Parathyroid adenoma (tissue), 2 donors: Measurements from ENCODE around the gene ADARB2.

Experiments used
- H2AFZ ChIP-seq: fragments of 300-600 bp; sonication (generic); one replicate; pipeline ENCODE4 v1.7.0; 2017; ENCODE audit warnings: antibody characterized with exemption, mild to moderate bottlenecking
- H3K27ac ChIP-seq: fragments of 300-600 bp; sonication (generic); one replicate; pipeline ENCODE4 v1.7.0; 2017
- H3K27me3 ChIP-seq: fragments of 300-600 bp; sonication (generic); one replicate; pipeline ENCODE4 v1.7.0; 2017; ENCODE audit warnings: low read length; ENCODE audit not compliant: control insufficient read depth, insufficient read depth
- H3K36me3 ChIP-seq: fragments of 300-600 bp; sonication (generic); one replicate; pipeline ENCODE4 v1.7.0; 2017; ENCODE audit warnings: low read length; ENCODE audit not compliant: control insufficient read depth, insufficient read depth
- H3K4me1 ChIP-seq: fragments of 300-600 bp; sonication (generic); one replicate; pipeline ENCODE4 v1.7.0; 2017; ENCODE audit warnings: control low read depth
- H3K4me2 ChIP-seq: fragments of 300-600 bp; sonication (generic); one replicate; pipeline ENCODE4 v1.7.0; 2017; ENCODE audit warnings: low read length
- H3K4me3 ChIP-seq: fragments of 300-600 bp; sonication (generic); one replicate; pipeline ENCODE4 v1.7.0; 2017; ENCODE audit warnings: low read depth, low read length
- H3K79me2 ChIP-seq: fragments of 300-600 bp; sonication (generic); one replicate; pipeline ENCODE4 v1.7.0; 2017; ENCODE audit warnings: control low read depth
- H3K9ac ChIP-seq: fragments of 300-600 bp; sonication (generic); one replicate; pipeline ENCODE4 v1.7.0; 2017; ENCODE audit warnings: mild to moderate bottlenecking
- H3K9me3 ChIP-seq: fragments of 300-600 bp; sonication (generic); one replicate; pipeline ENCODE4 v1.7.0; 2017; ENCODE audit warnings: low read length; ENCODE audit not compliant: control insufficient read depth
- TF ChIP-seq, protein P1 (sequence below): fragments of 300-600 bp; sonication (generic); IDR thresholded peaks from one replicate; pipeline ENCODE4 v1.7.0; 2017; ENCODE audit warnings: antibody characterized with exemption, mild to moderate bottlenecking
- donor health status: primary hyperparathyroidism.

Gene ADARB2

DNA sequence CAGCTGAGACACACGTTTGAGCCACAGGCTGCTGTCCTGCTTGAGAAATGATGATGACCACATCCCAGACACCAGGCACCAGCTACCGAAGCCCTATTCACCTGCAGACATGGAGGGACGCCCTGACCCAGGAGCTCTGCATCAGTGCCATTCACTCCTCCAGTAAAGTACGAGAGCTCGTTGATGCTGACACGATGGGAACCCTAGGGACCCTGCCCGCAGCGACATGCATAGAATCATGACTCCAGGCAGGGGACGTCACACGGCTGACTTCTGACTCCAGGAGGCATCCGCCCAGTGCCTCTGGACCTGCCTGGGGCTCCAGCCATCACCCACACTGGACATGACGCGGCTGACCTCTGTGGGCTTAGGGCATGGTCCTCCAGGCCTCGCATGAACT, 129.9 kb downstream of the ADARB2 start:
- no peaks in the 10 kb centered on the region for H3K9me3 ChIP-seq
- no peaks in the 10 kb centered on the region for H3K36me3 ChIP-seq
- H3K27me3 ChIP-seq, result no peaks in the 10 kb centered on the region

DNA sequence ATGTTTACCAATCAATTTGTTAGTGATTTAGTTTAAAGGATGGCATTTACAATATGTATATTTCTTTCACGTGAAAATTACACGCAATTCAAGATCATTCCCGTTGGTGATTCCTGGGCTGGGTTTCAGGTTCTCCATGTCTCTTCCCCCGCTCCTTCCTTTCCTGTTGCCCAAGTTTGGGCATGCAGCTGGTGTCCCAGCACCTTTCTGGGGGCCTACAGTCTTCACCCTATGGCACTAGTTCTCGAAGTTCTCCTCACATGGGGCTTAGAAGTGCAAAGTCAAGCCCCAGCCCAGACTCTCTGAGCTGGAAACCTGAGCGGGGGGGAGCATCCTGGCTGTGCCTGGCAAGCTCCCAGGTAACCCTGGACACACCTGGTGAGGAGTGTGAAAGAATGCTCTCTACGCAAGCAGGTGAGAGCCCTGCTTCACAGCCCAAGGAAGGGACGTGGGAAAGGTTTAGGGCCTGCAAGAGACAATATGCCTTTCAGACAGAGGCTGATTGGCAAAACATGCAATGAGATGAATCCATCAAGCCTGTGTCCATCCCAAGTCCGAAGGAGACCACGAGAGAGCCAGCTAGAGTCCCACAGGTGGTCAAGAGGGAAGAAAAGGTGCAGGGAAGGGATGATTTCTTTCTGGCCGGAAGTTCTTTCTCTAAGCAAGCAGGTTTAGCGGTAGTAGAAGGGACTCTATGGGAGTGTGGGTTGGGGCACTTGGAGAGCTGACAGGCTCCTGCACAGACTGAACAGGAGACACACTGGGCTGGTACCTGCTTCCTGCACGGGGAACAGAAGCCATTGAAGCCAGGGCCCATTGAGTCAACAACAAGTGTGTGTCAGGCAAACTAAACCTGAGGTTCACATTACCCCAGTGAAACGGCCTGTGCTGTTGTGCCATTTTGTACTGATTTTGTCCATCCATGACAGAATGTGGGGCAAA, 131.1 kb downstream of the ADARB2 start:
- TF ChIP-seq, protein P1, sequence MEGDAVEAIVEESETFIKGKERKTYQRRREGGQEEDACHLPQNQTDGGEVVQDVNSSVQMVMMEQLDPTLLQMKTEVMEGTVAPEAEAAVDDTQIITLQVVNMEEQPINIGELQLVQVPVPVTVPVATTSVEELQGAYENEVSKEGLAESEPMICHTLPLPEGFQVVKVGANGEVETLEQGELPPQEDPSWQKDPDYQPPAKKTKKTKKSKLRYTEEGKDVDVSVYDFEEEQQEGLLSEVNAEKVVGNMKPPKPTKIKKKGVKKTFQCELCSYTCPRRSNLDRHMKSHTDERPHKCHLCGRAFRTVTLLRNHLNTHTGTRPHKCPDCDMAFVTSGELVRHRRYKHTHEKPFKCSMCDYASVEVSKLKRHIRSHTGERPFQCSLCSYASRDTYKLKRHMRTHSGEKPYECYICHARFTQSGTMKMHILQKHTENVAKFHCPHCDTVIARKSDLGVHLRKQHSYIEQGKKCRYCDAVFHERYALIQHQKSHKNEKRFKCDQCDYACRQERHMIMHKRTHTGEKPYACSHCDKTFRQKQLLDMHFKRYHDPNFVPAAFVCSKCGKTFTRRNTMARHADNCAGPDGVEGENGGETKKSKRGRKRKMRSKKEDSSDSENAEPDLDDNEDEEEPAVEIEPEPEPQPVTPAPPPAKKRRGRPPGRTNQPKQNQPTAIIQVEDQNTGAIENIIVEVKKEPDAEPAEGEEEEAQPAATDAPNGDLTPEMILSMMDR, result no peak
- H3K27ac ChIP-seq, result no peak overlapping the region
- H3K4me1 ChIP-seq, result no peaks in the 10 kb centered on the region
- H2AFZ ChIP-seq, result no peak overlapping the region
- H3K9ac ChIP-seq, result no peak overlapping the region
- H3K9me3 ChIP-seq, result no peaks in the 10 kb centered on the region
- peaks cover 7% of the 10 kb centered on the region for H3K79me2 ChIP-seq
- no peaks in the 10 kb centered on the region for H3K36me3 ChIP-seq
- H3K4me3 ChIP-seq, result no peak overlapping the region
- no peaks in the 10 kb centered on the region for H3K27me3 ChIP-seq
- no peak overlapping the region for H3K4me2 ChIP-seq

More for the DNA sequence above, 129.9 kb downstream of the ADARB2 start:
- peaks cover 7% of the 10 kb centered on the region for H3K79me2 ChIP-seq
- TF ChIP-seq, protein P1, result no peak
- no peak overlapping the region for H2AFZ ChIP-seq
- no peak overlapping the region for H3K9ac ChIP-seq
- H3K4me2 ChIP-seq, result no peak overlapping the region
- no peak overlapping the region for H3K27ac ChIP-seq
- peaks cover 5% of the 10 kb centered on the region for H3K4me1 ChIP-seq
- H3K4me3 ChIP-seq, result no peak overlapping the region

DNA sequence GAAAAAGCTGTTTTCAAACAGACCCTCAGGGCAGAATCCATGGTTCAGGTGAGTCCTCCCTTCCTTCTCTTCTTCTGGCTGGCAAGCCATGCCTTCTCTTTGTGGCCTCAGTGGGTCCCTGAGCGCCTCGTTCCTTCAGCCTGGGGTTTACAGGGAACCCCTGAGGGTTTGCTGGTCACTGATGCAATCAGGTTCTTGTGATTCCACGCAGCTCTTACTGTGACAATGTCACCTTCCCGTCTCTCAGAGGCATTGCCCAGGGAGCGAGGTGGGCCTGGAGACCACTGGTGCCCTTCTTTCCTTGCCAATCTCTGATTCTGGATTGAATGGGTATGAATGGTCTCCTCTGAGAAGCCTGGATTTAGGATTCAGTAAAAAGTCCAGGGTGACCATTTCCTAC, 132.2 kb downstream of the ADARB2 start:
- Histone ChIP-seq H3K9ac (no peak overlapping the region), H3K27me3 (no peaks in the 10 kb centered on the region), H3K79me2 (peaks cover 7% of the 10 kb centered on the region), H3K36me3 (no peaks in the 10 kb centered on the region), H3K4me3 (no peak overlapping the region), H3K9me3 (no peaks in the 10 kb centered on the region), H3K4me1 (no peaks in the 10 kb centered on the region), H3K4me2 (no peak overlapping the region), H3K27ac (no peak overlapping the region), H2AFZ (no peak overlapping the region)
- TF ChIP-seq, protein P1, result no peak

DNA sequence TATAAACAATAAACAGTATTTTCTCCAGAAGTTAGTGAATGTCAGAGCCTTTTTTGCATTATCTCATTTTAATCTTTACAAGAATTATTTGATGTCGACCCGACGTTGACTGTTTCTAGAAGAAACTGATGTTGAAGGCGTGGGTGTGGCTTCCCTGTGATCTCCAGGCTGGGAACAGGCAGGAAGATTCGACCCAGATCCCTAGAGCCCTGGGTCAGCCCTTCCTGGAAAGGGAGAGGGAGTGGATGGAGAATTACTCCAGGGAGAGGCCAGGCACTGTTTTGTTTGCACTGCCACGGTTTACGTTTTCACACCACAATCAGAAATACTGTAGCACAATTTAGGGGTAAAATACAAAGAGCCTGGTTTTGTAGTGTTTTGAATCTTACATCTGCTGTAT, 133.1 kb downstream of the ADARB2 start:
- no peak overlapping the region for H2AFZ ChIP-seq
- no peaks in the 10 kb centered on the region for H3K4me1 ChIP-seq
- H3K9ac ChIP-seq, result no peak overlapping the region
- H3K27me3 ChIP-seq, result no peaks in the 10 kb centered on the region
- H3K4me2 ChIP-seq, result no peak overlapping the region
- H3K36me3 ChIP-seq, result no peaks in the 10 kb centered on the region
- no peaks in the 10 kb centered on the region for H3K9me3 ChIP-seq
- no peak overlapping the region for H3K4me3 ChIP-seq
- H3K79me2 ChIP-seq, result peaks cover 7% of the 10 kb centered on the region
- TF ChIP-seq, protein P1, result no peak
- no peak overlapping the region for H3K27ac ChIP-seq
